GM19043 (cell line): ENCODE measurements around the gene TTLL5.
"Not testable (repeated sequence)": the region's sequence is repeated elsewhere in the genome, so short reads cannot be mapped to it uniquely, and the experiment has no call there.

Experiments used
- ATAC-seq: cut with Tn5 transposase; IDR thresholded peaks from one replicate; pipeline ENCODE4 v1.9.1; 2021; ENCODE audit warnings: low read depth; ENCODE audit not compliant: unreplicated experiment

Gene TTLL5

DNA sequence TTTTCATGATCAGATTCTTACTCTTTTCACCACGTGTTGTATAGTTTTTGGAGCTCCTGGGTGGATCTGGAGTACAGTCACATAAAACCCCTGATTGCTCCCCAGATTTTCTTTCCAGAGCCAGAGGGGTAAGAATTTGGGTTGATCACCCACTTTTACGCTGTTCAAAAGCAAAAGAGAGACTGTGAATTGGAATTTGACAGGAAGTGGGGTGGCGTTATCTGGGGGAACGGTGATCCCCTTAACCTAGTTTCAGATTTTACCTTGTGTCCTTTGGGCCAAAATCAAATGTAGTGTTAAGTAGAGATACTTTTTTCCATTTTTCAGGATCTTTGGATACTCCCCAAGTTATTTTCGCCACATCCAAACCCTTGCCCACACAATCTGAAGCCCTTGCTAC, 245.2 kb downstream of the TTLL5 start:
- ATAC-seq: no peak

DNA sequence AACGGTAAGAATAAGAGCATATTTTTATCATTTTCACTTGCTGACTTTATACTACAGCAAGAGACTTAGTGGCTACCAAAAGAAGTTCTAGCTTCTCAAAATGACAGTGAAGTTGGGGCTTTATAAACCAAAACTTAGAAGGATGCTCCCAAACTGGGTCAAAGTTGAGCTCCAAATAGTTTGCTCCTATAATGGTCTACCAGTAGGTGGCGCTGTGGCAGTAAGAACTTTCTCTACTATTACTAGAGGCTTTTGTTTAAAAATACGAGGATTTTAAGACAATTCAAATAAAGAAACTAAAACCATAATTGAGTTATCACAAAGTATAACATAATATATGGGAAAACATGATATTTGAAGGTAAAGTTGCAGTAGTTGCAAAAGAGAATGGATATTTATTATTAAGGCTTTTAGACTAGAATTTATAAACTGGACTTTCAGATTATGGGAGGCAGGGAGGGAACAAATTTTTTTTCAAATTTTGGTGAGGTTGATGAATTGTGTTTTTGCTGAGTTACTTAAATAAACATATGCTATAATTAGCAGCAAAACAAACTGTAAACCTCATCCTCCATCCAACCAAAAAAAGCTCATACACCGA, 245.7 kb downstream of the TTLL5 start:
- ATAC-seq: no peak

DNA sequence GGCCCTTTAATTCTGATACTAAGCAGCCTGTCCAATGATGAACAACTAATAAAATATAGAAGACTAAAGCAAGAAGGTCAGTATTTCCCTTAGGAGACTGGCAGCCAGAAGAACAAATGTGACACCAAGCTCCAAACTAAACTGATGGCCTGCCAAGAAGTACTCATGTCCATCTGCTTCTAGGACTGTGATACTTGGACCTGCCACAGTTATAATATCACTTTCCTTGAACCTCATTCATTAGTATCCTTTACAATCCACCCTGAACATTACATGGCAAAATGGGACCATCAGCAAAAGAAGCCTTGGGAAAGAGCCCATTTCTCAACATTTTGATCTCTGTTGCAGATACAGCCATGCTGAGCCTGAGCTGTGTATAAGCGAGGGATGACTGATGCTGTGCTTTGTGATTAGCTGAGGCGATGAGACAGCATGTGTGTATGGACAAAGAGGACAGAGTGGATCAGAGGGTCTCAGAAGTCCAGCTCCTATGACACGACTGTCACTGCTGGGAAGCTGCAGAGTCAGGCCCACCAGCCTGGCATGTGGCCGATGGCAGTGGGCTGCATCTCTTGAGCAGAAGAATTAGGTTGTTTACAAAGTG, 246.8 kb downstream of the TTLL5 start:
- ATAC-seq: no peak

DNA sequence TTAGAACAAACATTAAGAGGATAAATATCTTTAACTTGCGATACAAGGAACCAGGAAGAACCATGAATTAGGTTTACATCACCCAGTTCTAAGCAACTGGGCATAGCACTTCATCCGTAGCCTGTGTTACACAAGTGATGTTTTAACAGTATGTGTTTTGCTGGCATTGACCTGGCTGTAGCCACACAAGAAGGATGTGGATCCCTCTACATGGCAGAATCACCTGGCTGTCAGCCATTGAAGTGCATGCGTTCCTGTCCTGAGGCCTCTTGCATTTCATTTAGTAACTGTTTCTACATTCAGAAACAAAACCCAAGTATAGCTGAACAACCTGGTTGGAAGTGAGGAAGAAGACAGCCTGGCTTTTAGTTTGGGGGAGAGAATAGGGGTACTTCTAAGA, 248.6 kb downstream of the TTLL5 start:
- no peak for ATAC-seq

DNA sequence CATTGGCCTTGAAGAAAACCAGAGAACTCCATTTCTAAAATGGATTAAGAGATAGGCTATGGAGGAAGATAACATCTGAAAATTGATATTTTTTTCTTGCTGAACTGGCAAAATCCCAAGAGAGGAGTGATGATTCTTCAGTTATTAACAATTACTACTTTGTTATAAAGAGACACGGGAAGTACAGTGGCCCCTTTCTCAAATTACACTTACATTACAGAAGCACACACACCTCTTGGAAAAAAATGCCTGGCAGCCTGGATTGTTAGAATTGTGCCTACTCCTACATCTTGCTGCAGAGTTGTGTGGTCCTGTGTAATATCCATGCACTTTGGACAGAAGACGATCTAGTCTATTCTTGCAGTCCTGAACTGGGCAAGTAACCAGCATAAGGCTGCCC, 249.0 kb downstream of the TTLL5 start:
- no peak for ATAC-seq

DNA sequence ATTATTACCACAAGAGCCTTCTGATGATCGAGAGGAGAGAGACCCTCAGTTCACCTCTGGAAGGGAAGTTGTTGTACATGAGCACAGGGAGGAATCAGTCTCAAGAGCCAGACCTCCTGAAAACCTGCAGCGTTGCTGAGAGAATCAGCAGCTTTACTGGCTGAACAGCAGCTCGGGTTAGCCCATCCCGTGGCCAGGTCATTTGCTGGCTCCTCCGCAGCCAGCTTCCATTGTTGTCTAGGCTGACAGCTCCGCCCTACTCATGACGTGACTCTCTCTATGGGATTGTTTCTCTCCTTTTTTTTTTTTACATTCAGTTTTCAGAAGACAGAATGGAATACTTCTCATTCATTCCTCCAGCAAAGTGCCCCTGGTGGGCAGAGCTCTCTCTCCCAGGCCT, 250.8 kb downstream of the TTLL5 start:
- ATAC-seq: no peak

DNA sequence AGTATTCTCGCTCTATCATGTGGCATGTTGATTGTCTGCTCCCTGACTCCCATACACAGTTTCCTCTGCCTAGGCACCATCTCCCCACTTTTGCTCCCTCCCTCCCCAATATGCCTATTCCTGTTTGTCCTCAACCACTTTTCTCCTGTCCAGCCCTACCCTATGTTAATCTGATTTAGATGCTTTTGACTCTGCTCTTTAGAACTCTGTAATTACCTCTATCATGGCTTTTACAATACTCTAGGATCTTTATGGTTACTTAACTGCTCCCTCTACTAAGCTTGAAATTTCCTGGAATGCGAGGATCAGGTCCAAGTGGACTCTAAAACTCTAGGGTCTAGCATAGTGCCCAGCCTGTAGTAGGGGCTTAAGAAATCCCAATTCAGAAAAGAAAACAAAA, 252.1 kb downstream of the TTLL5 start:
- ATAC-seq: no peak

DNA sequence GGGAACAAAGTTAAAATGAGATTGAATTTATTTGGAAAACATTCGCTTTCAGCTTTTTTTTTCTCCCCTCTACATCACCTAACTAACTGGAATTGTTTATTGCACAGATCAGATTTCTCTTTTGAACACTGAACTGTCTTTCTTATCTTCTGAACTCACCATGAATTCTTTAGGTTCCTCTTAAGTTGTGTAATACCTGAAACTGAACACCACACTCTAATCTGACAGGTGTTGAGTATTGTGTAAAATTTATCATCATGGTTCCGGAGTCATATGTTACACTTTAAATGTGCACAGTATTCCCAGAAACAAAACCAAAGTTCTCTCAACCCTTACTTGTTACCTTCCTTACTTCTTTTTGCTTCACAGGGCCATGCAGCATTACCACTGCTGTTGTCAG, 254.0 kb downstream of the TTLL5 start:
- no peak for ATAC-seq

DNA sequence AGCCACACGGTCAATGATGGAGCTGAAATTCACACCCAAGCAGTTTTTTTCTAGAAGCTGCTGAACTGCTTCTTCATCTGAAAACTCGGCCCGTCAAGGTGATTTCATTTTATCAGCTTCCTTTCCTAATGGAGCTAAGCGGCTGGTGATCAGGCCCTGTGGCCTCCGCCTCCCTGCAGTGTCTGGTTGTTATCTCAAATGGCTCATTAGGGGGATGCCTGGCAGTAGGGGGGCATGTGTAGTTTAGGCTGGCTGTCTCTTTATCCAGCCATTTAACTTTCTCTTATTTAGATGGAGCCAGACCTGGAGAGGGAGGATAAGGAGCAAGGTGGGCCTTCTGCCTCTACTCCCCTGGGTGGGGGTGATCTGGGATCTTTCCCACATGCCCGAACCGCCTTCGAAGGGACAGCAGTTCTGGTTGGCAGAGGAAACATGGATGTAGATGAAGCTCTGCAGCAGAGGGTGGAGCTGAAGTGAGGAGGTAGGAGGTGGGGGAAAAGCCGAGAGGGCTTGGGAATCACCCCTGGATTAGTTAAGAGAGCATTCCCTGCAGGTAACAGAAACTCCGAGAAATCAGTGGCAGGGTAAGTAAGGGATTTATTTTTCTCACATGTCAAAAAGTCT, 256.4 kb downstream of the TTLL5 start:
- ATAC-seq: no peak

DNA sequence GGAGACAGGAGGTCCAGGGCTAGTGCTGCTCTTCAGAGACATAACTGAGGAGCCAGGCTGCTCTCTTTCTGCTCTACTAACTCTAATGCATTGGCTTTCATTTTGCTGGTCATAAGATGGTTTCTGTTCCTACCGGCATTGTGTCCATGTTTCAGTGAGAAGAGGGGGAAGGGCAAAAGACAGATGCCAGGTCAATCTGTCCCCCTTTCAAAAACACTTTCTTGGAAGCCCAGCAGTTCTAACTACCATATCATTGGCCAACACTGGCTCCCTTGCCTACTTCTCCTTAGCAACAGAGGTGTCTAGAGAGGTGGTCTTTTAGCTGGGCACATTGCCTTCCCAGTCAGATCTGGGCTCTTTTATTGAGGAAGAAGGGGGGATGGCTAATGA, 256.9 kb downstream of the TTLL5 start:
- ATAC-seq: no peak

DNA sequence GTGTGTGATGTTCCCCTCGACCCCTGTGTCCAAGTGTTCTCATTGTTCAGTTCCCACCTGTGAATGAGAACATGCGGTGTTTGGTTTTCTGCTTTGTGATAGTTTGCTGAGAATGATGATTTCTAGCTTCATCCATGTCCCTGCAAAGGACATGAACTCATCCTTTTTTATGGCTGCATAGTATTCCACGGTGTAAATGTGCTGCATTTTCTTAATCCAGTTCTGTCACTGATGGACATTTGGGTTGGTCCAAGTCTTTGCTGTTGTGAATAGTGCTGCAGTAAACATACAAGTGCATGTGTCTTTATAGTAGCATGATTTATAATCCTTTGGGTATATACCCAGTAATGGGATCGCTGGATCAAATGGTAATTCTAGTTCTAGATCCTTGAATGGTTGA, 259.4 kb downstream of the TTLL5 start:
- ATAC-seq: not testable (repeated sequence)

DNA sequence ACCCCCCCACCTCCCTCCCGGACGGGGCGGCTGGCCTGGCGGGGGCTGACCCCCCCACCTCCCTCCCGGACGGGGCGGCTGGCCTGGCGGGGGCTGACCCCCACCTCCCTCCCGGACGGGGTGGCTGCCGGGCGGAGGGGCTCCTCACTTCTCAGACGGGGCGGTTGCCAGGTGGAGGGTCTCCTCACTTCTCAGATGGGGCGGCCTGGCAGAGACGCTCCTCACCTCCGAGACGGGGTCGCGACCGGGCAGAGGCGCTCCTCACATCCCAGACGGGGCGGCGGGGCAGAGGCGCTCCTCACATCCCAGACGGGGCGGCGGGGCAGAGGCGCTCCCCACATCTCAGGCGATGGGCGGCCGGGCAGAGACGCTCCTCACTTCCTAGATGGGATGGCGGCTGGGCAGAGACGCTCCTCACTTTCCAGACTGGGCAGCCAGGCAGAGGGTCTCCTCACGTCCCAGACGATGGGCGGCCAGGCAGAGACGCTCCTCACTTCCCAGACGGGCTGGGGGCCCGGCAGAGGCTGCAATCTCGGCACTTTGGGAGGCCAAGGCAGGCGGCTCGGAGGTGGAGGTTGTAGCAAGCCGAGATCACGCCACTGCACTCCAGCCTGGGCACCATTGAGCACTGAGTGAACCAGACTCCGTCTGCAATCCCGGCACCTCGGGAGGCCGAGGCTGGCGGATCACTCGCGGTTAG, 264.2 kb downstream of the TTLL5 start:
- not testable (repeated sequence) for ATAC-seq

DNA sequence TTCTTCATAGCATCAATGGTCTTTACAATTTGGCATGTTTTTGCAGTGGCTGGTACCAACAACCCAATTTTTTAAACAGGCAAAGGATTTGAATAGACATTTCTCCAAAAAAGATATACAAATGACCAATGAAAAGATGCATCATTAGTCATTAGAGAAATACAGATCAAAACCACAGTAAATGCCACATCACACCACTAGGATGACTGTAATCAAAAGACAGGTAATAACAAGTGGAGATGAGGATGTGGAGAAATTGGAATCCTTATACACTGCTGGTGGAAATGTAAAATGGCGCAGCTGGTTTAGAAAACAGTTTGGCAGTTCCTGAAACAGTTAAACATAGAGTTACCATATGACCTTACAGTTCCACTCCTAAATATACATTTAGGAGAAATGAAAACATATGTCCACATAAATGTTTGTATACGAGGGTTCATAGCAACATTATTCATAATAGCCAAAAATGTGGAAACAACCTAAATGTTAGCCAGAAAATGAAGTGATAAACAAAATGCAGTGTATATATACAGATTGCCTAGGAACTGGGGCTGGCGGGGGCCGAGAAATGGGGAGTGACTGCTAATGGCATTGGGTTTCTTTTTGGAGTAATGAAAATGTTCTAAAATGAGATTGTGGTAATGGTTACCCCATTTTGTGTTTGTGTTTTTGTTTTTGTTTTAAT, 265.5 kb downstream of the TTLL5 start:
- ATAC-seq: no peak

DNA sequence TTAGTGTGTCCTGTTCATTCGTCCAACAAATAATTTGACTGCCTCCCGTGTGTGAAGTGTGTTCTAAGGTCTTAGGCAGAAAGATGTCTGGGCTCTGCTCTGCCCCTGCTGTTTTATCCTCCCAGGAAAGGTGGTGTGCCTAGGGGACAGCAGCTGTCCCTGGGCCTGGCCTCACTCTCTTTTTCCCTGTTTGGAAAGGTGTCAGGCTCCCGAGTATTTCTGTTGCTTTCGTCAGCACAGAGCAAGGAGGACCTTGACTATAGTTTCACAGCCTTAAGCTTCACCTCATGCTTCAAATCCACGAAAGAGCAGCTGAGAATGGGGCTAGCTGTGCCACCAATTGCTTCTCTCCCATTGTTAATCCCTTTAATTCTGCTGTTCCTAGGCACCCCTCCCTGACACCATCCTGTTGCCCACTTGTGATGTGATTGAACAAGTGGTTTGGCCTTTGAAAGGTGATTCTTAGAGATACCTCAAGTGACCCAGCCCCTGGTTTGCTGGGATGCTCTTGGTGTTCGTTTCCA, 266.6 kb downstream of the TTLL5 start:
- ATAC-seq: no peak

DNA sequence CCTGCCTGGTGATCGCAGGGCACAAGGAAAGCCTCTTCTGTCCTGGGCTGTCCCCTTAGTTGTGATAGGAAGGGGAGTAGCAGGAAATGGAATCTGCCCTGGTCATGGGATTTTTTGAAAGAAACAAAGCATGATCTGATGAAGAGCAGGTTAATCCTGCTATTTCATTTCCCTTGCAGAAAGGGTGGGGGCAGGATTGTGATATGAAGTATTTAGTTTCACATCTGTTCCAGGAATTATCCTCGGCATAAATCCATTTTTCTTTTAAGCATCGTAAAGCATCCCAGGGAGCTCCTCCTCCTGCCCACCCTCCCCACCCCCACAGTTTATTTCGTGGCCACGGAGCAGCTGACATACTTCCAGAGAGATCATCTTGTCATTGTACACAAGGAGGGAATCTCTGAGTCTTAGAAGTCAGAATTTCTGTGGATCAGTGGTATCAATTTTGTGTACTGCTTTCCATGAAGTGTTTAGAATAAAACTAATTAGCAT, 267.7 kb downstream of the TTLL5 start:
- no peak for ATAC-seq

DNA sequence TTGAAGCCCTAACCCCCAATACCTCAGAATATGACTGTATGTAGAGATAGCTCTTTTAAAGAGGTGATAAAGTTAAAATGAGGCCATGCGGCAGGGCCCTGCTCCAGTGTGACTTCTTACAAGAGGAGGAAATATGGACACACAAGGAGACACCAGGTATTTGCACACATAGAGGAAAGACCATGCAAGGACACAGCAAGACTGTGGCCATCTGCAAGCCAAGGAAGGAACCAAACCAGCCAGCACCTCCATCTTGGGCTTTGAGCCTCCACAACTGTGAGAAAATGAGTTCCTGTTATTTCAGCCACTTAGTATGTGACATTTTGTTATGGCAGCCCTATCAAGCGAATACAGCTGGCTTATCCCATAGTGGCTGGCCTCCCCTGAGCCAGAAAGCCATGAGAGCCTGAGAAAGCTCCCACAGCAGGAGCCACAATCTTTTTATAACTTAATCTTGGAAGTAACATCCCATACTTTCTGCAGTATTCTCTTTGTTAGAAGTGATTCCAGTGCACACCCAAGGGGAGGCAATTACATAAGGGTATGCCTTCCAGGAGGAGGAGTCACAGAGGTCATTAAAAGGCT, 272.8 kb downstream of the TTLL5 start:
- no peak for ATAC-seq

DNA sequence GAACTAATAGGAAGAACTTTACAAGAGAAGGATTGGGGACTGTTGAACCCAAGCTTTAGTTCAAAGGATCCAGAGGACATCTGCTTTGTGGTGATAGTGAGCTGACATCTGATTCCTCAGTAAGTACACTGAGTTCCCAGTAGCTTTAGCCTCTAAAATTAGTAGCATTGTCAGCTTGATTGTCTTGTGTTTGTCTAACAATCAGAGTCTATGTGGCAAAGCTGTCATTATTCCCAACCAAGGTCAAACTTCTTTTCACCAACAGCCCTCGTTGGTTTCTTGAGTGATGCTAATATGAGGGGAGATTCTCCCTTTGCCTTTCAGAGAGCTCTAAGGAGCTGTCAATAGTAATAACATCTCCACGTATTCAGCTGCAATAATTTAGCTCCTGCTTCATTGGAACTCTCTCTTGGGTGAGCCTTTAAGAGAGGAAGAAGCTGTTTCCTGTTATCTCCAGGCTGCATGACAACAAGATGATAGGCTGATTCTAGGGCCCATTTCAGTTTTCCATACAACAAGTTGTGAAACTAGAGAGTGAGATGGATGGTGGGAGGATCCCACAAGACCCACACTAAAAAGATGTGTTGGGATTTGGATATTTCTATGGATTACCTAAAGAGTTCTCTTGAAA, 274.1 kb downstream of the TTLL5 start:
- ATAC-seq: no peak

DNA sequence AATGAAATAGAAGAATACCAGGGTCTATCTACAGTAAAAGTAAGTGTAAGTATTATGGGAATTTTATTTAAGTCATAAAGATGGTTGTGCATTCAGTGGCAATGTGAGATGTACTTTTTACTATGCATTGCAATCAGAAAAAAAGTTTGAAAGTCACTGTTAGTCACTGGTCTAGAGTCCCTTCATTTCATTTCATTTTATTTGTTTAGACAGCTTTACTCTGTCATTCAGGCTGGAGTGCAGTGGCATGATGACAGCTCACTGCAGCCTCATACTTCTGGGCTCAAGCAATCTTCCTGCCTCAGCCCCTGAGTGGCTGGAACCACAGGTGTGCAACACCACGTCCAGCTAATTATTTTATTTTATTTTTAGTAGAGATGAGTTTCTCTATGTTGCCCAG, 278.2 kb downstream of the TTLL5 start:
- ATAC-seq: no peak

DNA sequence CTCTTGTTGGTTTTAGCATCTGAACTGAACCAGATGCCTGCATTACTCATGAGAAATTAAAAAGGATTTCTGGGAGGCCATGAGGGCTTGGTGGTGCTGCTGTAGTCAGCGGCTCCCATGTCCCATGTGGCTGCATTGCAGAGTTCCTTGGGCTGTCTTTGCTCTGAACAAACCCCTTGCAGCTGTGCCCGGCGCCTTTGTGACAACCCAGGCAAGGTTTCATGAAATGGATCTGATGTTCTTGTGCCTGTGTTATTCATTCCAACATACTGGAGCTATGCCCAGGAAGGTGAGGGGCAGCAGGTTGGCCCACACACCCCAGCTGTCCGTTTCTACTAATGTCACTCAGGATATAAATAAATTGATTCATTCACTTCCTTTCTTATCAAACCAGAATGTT, 280.0 kb downstream of the TTLL5 start:
- ATAC-seq: no peak

DNA sequence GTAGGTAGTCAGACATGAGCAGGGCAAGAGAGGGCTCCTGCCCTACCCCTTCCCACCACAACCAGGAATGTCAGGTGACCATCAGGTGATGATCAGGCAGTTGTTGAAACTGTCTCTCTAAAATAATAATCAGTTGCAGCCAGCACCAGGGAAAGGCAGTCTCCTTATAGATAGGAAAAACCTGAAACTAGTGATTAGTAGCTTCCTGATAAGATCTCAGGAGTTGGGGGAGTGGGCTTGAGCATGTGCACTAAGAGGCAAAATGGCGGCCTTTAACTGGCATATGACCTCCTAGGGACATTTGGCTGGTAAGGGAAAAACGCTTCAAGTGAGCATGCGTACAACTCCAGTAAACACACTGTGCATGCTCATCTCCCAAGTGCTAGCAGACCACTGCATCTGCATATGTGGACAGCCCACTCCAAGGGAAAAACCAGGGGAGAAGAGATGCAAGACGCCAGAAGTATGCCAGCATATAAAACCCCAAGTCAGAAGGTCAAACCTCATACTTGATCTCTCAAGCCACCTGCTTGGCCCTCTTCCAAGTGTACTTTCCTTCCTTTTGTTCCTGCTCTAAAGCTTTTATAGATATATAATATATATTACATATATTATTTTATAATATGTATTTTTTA, 283.7 kb downstream of the TTLL5 start:
- no peak for ATAC-seq
